ENCODE data around the gene HDAC8. TPM values are rescaled to one million over a fixed set of nuclear protein-coding genes. Genes with fewer than 3 reads are reported as not detected.
"Not testable (repeated sequence)": the region's sequence is repeated elsewhere in the genome, so short reads cannot be mapped to it uniquely, and the experiment has no call there.

Gene HDAC8
- polyA plus RNA-seq, 3 donors, result 12.2 to 27.8 (median 14.9) TPM

GRCh38 chrX:72470532-72471223, 102.0 kb downstream of the HDAC8 start:
- 73 to 98% (median 93%) methylated on average over 3 of the region's 3 CpGs for WGBS, 3 donors

GRCh38 chrX:72470117-72470516, 102.5 kb downstream of the HDAC8 start:
- no peak overlapping the region for H3K27ac ChIP-seq (ENCODE audit: low read depth, low read length)
- WGBS, 3 donors, result 90 to 100% (median 91%) methylated on average over 1 of the region's 1 CpG

More at GRCh38 chrX:72470532-72471223, 102.0 kb downstream of the HDAC8 start:
- no peak overlapping the region for H3K27ac ChIP-seq (ENCODE audit: low read depth, low read length)

GRCh38 chrX:72468607-72469006, 104.0 kb downstream of the HDAC8 start:
- 53 to 89% (median 66%) methylated on average over 2 of the region's 2 CpGs for WGBS, 3 donors
- no peak overlapping the region for H3K27ac ChIP-seq (ENCODE audit: low read depth, low read length)

GRCh38 chrX:72467135-72467534, 105.5 kb downstream of the HDAC8 start:
- WGBS, 3 donors, result 64 to 95% (median 71%) methylated on average over 4 of the region's 4 CpGs
- no peak overlapping the region for H3K27ac ChIP-seq (ENCODE audit: low read depth, low read length)

GRCh38 chrX:72466493-72466892, 106.2 kb downstream of the HDAC8 start:
- WGBS, 3 donors, result 55 to 76% (median 70%) methylated on average over 3 of the region's 3 CpGs
- H3K27ac ChIP-seq (ENCODE audit: low read depth, low read length), result no peak overlapping the region

DNA sequence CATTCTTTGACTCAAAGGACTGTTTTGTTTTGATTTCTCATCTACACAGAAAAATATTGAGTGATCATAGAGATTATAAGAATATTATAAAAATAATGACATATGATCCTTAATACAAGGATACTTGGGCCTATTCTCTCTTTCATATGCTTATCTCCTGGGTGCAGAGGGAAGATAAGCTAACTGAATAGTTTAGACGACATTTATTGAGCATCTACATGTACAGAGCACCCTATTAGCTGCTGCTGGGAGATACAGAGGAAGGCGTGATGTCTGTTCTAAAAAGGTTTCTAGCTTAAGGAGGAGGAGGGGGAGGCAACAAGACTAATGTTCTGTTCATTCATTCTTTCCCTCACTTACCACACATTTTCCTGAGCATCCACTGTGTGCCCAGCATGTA, 106.8 kb downstream of the HDAC8 start:
- WGBS, 3 donors, result 80 to 84% (median 80%) methylated on average over 2 of the region's 2 CpGs
- H3K27ac ChIP-seq (ENCODE audit: low read depth, low read length), result no peak overlapping the region

- 57 to 80% (median 72%) methylated on average over 5 of the region's 5 CpGs for WGBS, 3 donors
These were observed 110.9 kb downstream of the HDAC8 start for GRCh38 chrX:72461766-72462165.

GRCh38 chrX:72461288-72461687, 111.4 kb downstream of the HDAC8 start:
- no peak overlapping the region for H3K27ac ChIP-seq (ENCODE audit: low read depth, low read length)
- 64 to 83% (median 77%) methylated on average over 2 of the region's 2 CpGs for WGBS, 3 donors

More at GRCh38 chrX:72461766-72462165, 110.9 kb downstream of the HDAC8 start:
- no peak overlapping the region for H3K27ac ChIP-seq (ENCODE audit: low read depth, low read length)

GRCh38 chrX:72460715-72461114, 111.9 kb downstream of the HDAC8 start:
- WGBS, 3 donors, result 88 to 100% (median 98%) methylated on average over 1 of the region's 1 CpG
- H3K27ac ChIP-seq (ENCODE audit: low read depth, low read length), result no peak overlapping the region

DNA sequence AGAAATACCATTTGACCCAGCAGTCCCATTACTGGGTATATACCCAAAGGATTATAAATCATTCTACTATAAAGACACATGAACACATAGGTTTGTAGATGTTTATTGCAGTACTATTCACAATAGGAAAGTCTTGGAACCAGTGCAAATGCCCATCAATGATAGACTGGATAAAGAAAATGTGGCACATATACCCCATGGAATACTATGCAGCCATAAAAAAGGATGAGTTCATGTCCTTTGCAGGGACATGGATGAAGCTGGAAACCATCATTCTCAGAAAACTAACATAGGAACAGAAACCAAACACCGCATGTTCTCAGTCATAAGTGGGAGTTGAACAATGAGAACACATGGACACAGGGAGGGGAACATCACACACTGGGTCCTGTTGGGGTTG, 123.6 kb downstream of the HDAC8 start:
- not testable (repeated sequence) for H3K27ac ChIP-seq (ENCODE audit: low read depth, low read length)
- WGBS, 3 donors, result 100% methylated on average over 1 of the region's 1 CpG

DNA sequence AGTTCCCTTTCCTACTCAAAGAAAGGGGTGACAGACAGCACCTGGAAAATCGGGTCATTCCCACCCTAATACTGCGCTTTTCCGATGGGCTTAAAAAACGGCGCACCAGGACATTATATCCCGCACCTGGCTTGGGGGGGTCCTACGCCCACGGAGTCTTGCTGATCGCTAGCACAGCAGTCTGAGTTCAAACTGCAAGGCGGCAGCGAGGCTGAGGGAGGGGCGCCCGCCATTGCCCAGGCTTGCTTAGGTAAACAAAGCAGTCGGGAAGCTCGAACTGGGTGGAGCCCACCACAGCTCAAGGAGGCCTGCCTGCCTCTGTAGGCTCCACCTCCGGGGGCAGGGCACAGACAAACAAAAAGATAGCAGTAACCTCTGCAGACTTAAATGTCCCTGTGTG, 131.9 kb downstream of the HDAC8 start:
- WGBS, 3 donors, result 91 to 93% (median 92%) methylated on average over 13 to 16 of the region's 16 CpGs

DNA sequence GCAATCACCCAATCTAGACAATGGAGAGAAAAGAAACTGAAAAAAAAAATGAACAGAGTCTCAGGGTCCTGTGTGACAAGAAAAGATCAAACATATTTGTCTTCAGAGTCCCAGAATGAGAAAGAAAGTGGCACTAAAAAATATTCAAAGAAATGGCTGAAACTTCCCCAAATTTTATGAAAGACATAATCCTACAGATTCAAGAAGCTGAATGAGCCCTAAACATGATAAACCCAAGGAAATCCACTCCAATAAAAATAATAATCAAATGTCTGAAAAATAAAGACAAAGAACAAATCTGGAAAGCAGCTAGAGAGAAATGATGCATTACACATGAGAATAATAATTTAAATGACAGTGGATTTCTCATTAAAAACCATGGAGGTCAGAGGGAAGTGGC, 136.6 kb downstream of the HDAC8 start:
- H3K27ac ChIP-seq (ENCODE audit: low read depth, low read length), result no peak overlapping the region

More for the DNA sequence above, 131.9 kb downstream of the HDAC8 start:
- not testable (repeated sequence) for H3K27ac ChIP-seq (ENCODE audit: low read depth, low read length)

DNA sequence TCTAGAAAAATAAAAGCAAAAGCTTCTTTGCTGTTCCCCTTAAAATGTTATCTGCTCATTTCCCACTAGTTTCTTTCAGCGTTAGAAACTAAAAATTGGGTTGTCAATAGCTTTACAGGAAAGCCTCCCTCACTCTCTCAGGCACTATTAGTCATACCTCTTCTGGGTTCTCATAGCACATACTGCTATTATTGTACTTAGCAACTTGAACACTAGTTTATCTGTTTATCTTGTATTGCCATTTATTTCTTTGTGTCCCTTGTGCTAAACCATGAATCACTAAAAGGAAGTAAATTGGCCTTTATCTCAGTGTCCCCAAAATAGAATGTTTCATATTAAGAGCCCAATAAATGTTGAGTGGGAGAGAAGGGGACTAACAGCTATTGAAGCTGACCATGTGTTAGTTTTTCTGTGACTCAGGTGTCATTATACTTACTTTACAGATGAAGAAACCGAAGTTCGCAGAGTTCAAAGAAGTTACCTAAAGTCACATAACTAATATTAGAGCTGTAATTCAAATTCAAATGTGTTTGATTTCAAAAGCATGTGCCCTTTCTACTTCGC, 142.2 kb downstream of the HDAC8 start:
- no peak overlapping the region for H3K27ac ChIP-seq (ENCODE audit: low read depth, low read length)
- WGBS, 3 donors, result 78 to 94% (median 87%) methylated on average over 4 of the region's 4 CpGs

DNA sequence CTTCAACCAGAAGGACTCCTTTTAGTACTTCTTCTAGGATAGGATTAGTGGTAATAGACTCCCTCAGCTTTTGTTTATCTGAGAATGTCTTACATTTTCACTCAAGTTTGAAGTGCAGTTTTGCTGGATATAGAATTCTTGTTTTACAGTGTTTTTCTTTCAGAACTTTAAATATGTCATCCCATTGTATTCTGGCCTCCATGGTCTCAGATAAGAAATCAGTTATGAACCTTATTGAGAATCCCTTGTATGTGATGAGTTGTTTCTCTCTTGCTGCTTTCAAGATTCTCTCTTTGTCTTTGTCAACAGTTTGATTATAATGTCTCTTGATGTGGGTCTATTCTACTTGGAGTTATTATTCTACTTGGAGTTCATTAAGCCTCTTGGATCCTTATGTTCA, 150.8 kb downstream of the HDAC8 start:
- H3K27ac ChIP-seq (ENCODE audit: low read depth, low read length), result no peak overlapping the region

DNA sequence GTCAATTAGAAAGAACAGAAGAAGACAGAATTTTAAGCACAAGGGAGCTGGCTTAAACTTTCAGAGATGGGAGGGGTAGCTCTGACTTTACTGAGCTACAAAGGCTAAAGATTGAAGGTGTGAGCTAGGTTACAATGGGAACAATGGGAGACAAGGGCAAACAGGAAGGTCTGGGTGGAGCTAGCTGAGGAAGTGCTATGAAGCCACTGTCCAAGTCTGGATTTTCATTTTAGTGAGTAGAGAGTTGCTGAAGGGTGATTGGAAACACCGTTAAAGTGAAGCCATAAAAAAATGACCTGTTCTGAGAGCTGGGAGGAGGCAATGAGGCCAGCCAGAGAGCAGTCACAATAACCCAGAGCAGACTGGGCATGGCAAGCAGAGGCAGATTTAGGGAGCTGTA, 162.7 kb downstream of the HDAC8 start:
- no peak overlapping the region for H3K27ac ChIP-seq (ENCODE audit: low read depth, low read length)
- WGBS, 3 donors, result 69 to 78% (median 70%) methylated on average over 1 of the region's 1 CpG

- 55 to 92% (median 77%) methylated on average over 2 of the region's 2 CpGs for WGBS, 3 donors
- no peak overlapping the region for H3K27ac ChIP-seq (ENCODE audit: low read depth, low read length)
These were observed 163.8 kb downstream of the HDAC8 start for GRCh38 chrX:72408885-72409284.

DNA sequence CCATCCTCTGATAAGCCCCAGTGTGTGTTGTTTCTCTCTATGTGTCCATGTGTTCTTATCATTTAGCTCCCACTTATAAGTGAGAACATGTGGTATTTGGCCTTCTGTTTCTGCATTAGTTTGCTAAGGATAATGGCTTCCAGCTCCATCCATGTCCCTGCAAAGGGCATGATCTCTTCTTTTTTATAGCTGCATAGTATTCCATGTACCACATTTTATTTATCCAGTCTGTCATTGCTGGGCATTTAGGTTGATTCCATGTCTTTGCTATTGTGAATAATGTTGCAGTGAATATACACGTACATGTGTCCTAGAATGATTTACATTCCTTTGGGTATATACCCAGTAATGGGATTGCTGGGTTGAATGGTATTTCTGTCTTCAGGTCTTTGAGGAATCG, 167.5 kb downstream of the HDAC8 start:
- H3K27ac ChIP-seq (ENCODE audit: low read depth, low read length), result not testable (repeated sequence)
- 87 to 100% (median 98%) methylated on average over 2 of the region's 2 CpGs for WGBS, 3 donors

DNA sequence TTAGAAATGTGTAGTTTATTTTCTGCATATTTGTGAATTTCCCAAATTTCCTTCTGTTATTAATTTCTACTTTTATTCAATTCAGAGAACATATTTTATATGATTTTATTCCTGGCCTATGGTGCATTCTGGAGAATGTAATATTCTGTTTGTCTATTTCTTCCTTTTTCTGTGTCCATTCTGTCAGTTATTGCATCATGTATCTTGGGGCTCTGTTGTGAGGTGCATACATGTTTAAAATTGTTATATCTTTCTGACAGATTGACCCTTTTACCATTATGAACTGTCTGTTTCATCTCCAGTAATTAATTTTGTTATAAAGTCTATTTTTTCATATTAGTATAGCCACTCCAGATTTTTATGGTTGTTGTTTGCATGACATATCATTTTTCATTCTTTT, 170.0 kb downstream of the HDAC8 start:
- H3K27ac ChIP-seq (ENCODE audit: low read depth, low read length), result no peak overlapping the region

GRCh38 chrX:72399816-72400215, 172.8 kb downstream of the HDAC8 start:
- H3K27ac ChIP-seq (ENCODE audit: low read depth, low read length), result no peak overlapping the region

DNA sequence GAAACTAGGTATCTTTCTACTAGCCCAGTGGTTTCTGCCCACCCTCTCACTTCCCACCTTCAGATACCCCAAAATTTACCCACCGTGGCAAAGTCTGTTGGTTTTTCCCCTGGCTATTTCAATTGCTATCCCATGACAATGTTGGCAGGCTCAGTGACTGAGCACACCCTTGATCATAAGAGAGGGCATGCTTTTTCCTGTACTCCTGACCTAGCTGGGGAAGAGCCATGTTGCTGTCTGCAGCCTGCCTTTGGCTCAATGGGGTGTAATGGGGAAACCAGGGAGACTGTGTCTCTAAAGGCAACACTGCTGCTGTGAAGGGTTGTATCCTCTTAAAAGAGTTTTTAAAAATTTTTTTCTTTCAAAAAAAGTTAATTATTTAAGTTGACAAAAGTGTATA, 176.5 kb downstream of the HDAC8 start:
- WGBS, 3 donors, result 38 to 52% (median 50%) methylated on average over 1 of the region's 1 CpG
- H3K27ac ChIP-seq (ENCODE audit: low read depth, low read length), result no peak overlapping the region
